ENCODE results near the gene RABL6.
"Not testable (repeated sequence)": the region's sequence is repeated elsewhere in the genome, so short reads cannot be mapped to it uniquely, and the experiment has no call there.

The RABL6 gene

DNA sequence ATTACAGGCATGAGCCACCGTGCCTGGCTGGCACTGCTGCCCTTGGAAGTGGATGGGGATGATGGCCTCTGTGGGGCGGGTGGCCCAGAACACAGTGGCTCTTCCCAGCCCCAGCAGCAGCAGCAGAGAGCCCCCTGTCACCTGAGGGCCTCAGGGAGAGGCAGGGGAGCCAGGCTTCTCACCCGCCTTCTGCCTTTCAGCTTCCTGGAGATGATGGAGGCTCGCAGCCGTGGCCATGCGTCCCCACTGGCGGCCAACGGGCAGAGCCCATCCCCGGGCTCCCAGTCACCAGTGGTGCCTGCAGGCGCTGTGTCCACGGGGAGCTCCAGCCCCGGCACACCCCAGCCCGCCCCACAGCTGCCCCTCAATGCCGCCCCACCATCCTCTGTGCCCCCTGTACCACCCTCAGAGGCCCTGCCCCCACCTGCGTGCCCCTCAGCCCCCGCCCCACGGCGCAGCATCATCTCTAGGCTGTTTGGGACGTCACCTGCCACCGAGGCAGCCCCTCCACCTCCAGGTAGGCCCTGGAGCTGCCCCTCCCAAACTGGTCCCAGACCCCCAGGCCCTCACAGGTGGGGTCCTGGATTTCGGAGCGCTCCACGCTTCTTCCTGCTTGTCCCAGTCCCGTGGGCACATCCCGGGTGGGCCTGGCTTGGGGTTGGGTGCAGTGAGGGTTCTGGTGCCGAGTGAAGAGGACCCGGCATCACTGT, 29.6 kb downstream of the RABL6 start:
- DNase-seq = no peak

- not testable (repeated sequence) for DNase-seq
These were observed 30.1 kb downstream of the RABL6 start for GRCh38 chr9:136837856-136838277.

- no peak for DNase-seq
These were observed 30.8 kb downstream of the RABL6 start for GRCh38 chr9:136838314-136839228.

- no peak for DNase-seq
These were observed 31.7 kb downstream of the RABL6 start for GRCh38 chr9:136839229-136840139.

- no peak for DNase-seq
These were observed 32.6 kb downstream of the RABL6 start for GRCh38 chr9:136840140-136840876.

- DNase-seq = no peak
These were observed 33.3 kb downstream of the RABL6 start for GRCh38 chr9:136840877-136841645.

- not testable (repeated sequence) for DNase-seq
These were observed 34.1 kb downstream of the RABL6 start for GRCh38 chr9:136841646-136842379.

- DNase-seq = peak; percentile 85
These were observed 34.7 kb downstream of the RABL6 start, which contains the start of gene AJM1 for GRCh38 chr9:136842380-136842948. TSS of gene AJM1 (plus strand) at chr9:136842478. CDS start at chr9:136844415, 1,937 bp downstream.

DNA sequence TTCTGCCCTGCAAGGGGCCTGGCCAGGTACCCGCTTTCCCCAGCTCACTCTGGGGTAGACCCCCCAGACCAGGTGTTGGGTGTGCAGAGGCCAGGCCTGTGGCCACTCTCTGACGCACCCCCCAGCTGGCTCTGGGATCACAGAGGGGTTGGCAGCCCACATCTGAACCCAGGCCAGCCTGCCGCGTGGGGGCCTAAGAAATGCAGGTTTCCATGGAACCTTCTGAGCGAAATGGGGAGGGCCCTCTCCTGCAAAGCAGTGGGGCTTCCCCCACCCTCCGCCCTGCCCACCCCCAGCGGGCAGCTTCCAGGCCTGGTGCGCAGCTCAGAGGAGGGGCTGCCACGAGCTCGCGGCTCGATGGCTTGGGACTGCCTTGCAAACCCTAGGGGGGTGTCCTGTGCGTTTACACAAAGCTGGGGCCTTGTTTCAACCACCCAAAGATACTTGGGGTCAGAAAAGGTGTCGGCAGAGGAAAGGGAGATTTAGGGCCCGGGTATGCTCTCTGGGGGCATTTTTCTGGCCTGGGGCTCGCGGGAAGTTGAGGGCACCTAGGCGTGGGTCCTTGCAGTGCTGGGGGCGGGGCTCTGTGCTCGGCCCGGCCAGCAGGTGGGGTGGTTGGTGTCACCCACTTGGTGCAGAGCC, 35.5 kb downstream of the RABL6 start:
- DNase-seq = not testable (repeated sequence)

- peak; percentile 69 for DNase-seq
These were observed 36.3 kb downstream of the RABL6 start for GRCh38 chr9:136843801-136844740.

DNA sequence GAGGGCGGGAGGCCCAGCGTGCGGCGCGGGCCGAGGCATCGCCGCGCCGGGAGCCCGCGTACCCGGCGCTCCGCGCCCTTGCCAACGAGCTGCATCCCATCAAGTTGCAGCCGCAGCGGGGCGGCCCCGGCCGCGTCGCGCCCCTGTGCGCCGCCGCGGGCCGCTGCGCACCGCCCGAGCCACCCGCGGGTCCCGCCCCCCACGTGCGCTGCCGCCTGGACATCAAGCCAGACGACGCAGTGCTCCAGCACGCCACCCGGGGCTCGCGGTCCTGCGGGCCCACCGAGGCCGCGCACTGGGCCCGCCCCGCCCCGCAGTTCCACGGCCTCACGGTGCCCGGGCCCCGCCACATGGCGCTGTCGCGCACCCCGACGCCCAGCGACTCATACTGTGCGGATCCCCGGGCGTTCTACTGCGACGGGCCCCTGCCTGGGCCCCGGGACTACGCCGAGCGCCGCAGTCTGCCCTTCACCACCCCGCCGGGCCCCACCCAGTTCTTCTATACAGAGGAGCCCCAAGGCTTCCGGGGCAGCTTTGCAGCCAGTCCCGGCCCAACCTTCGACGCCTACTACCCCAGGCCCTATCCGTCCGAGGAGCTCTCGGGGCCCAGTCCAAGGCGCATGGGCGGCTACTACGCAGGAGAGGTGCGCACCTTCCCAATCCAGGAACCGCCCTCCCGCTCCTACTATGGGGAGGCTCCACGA, 37.2 kb downstream of the RABL6 start:
- peak; percentile 19 for DNase-seq

DNA sequence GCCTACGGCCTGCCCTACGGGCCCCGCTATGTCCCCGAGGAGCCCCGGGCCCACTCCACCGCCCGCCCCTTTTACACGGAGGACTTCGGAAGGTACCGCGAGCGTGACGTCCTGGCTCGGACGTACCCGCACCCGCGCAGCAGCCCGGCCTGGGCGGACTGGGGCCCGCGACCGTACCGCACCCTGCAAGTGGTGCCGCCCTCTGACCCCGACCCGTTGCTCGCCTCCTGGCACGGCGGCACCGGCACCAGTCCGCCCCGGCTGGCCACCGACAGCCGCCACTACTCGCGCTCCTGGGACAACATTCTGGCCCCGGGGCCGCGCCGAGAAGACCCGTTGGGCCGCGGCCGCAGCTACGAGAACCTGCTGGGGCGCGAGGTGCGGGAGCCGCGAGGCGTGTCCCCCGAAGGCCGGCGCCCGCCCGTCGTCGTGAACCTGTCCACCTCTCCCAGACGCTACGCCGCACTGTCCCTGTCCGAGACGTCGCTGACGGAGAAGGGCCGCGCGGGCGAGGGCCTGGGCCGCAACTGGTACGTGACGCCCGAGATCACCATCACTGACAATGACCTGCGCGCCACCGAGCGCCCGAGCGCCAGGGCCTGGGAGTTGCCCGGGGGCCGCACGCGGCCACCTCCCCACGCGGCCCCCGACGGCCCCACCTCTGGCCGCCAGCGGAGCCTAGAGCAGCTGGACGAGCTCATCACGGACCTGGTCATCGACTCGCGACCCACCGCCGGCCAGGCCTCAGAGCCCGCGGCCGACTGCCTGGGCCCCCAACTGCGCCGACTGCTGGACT, 37.9 kb downstream of the RABL6 start:
- no peak for DNase-seq

- DNase-seq = peak; percentile 9
These were observed 38.8 kb downstream of the RABL6 start for GRCh38 chr9:136846376-136847087.

GRCh38 chr9:136847088-136847825, 39.5 kb downstream of the RABL6 start:
- peak; percentile 10 for DNase-seq

GRCh38 chr9:136847826-136848392, 40.2 kb downstream of the RABL6 start:
- peak; percentile 77 for DNase-seq

Measured in CD4-positive, alpha-beta T cell treated with Interleukin-17A for 1 hour (primary cell).